IMR-90 (cell line): ENCODE data around the gene CXCR6. TPM values are rescaled to one million over a fixed set of nuclear protein-coding genes. Genes with fewer than 3 reads are reported as not detected.

Experiments used
- ATAC-seq: fragments of 200-7000 bp; cut with Tn5 transposase; 2 replicates; pipeline ENCODE4 v1.9.1; 2020; ENCODE audit warnings: low read depth, mild to moderate bottlenecking, moderate library complexity
- BruUV-seq: library from RNA; stranded (reverse); fragments of 400-500 nt; replicated peaks from 2 replicates; lab custom pipeline; 2021; lab: Mats Ljungman, UMichigan
- CTCF ChIA-PET: fragments of 300-600 bp; formaldehyde crosslinking; extraction: SDS; loops from one replicate; lab custom pipeline; 2021; ENCODE audit warnings: antibody characterized with exemption; lab: Yijun Ruan, JAX
- POLR2A ChIA-PET: fragments of 300-600 bp; sonication (Branson Sonifier 250); formaldehyde crosslinking; loops from one replicate; lab custom pipeline; 2022; ENCODE audit warnings: antibody characterized with exemption; ENCODE audit not compliant: unreplicated experiment; lab: Charles Lee
- DNase-seq: peaks from one replicate; pipeline ENCODE4 v3.0.0; 2013
- H2AFZ ChIP-seq: replicated peaks from 2 replicates; pipeline ENCODE3; 2013; ENCODE audit warnings: low read length, mild to moderate bottlenecking; ENCODE audit not compliant: poor library complexity
- H2AK5ac ChIP-seq: 2 replicates; pipeline ENCODE4 v1.6.1; 2013; ENCODE audit warnings: low read depth, low read length, inconsistent platforms
- H2AK9ac ChIP-seq: replicated peaks from 2 replicates; pipeline ENCODE3; 2013; ENCODE audit warnings: mild to moderate bottlenecking, low read depth, low read length, moderate library complexity; ENCODE audit not compliant: poor library complexity
- H2BK120ac ChIP-seq: 2 replicates; pipeline ENCODE4 v1.6.1; 2013; ENCODE audit warnings: low read depth, low read length, inconsistent platforms
- H2BK15ac ChIP-seq: 3 replicates; pipeline ENCODE4 v1.6.1; 2013; ENCODE audit warnings: low read depth, low read length, inconsistent platforms
- H2BK20ac ChIP-seq: 2 replicates; pipeline ENCODE4 v1.6.1; 2013; ENCODE audit warnings: low read depth, mild to moderate bottlenecking, inconsistent platforms, low read length, moderate library complexity
- H2BK5ac ChIP-seq: 2 replicates; pipeline ENCODE4 v1.6.1; 2013; ENCODE audit warnings: mild to moderate bottlenecking, low read depth, low read length, inconsistent platforms; ENCODE audit not compliant: poor library complexity, severe bottlenecking
- H3K14ac ChIP-seq: replicated peaks from 2 replicates; pipeline ENCODE4 v1.6.1; 2013; ENCODE audit warnings: low read depth, low read length, inconsistent platforms
- H3K18ac ChIP-seq: 2 replicates; pipeline ENCODE4 v1.6.1; 2013; ENCODE audit warnings: low read depth, low read length, control low read depth
- H3K23ac ChIP-seq: 2 replicates; pipeline ENCODE4 v1.6.1; 2013; ENCODE audit warnings: low read depth, low read length, inconsistent platforms
- H3K27ac ChIP-seq: 2 replicates; pipeline ENCODE4 v1.5.1; 2013; ENCODE audit warnings: mild to moderate bottlenecking, control low read depth, low read length; ENCODE audit not compliant: insufficient read depth
- H3K27me3 ChIP-seq: 2 replicates; pipeline ENCODE4 v1.6.1; 2013; ENCODE audit warnings: low read length; ENCODE audit not compliant: control insufficient read depth, insufficient read depth
- H3K36me3 ChIP-seq: 2 replicates; pipeline ENCODE4 v1.6.1; 2013; ENCODE audit warnings: low read length, mixed read lengths; ENCODE audit not compliant: control insufficient read depth, insufficient read depth
- H3K4ac ChIP-seq: 2 replicates; pipeline ENCODE4 v1.6.1; 2013; ENCODE audit warnings: low read depth, low read length, inconsistent platforms
- H3K4me1 ChIP-seq: 2 replicates; pipeline ENCODE4 v1.6.1; 2013; ENCODE audit warnings: low read length, mixed read lengths; ENCODE audit not compliant: control insufficient read depth, insufficient read depth
- H3K4me2 ChIP-seq: 2 replicates; pipeline ENCODE4 v1.6.1; 2013; ENCODE audit warnings: low read depth, mild to moderate bottlenecking, control low read depth, low read length, moderate library complexity
- H3K4me3 ChIP-seq: 2 replicates; pipeline ENCODE4 v1.5.1; 2013; ENCODE audit warnings: low read depth, mild to moderate bottlenecking, control low read depth, low read length, moderate library complexity; ENCODE audit not compliant: insufficient read depth
- H3K56ac ChIP-seq: 2 replicates; pipeline ENCODE4 v1.6.1; 2013; ENCODE audit warnings: low read length, inconsistent platforms; ENCODE audit not compliant: insufficient read depth; ENCODE audit errors: extremely low read depth
- H3K79me1 ChIP-seq, 2 experiments: 2 replicates each; pipeline ENCODE4 v1.6.1; 2013; ENCODE audit warnings: low read length in 2 of 2, inconsistent platforms in 1 of 2, low read depth in 1 of 2
- H3K9ac ChIP-seq: 2 replicates; pipeline ENCODE4 v1.6.1; 2013; ENCODE audit warnings: low read depth, low read length, control low read depth
- H3K9me1 ChIP-seq: 2 replicates; pipeline ENCODE4 v1.6.1; 2013; ENCODE audit warnings: low read length, inconsistent platforms; ENCODE audit not compliant: insufficient read depth
- H3K9me3 ChIP-seq: 2 replicates; pipeline ENCODE4 v1.6.1; 2013; ENCODE audit warnings: low read length; ENCODE audit not compliant: control insufficient read depth, insufficient read depth
- H4K20me1 ChIP-seq: 2 replicates; pipeline ENCODE4 v1.6.1; 2013; ENCODE audit warnings: low read length, inconsistent platforms; ENCODE audit not compliant: insufficient read depth
- H4K5ac ChIP-seq: 2 replicates; pipeline ENCODE4 v1.6.1; 2013; ENCODE audit warnings: mild to moderate bottlenecking, low read depth, low read length, control low read depth
- H4K8ac ChIP-seq, 2 experiments: 2 replicates each; pipeline ENCODE4 v1.6.1; 2013; ENCODE audit warnings: low read depth in 2 of 2, low read length in 2 of 2, control low read depth in 1 of 2, inconsistent platforms in 1 of 2
- H4K91ac ChIP-seq: 2 replicates; pipeline ENCODE4 v1.6.1; 2013; ENCODE audit warnings: low read depth, low read length, inconsistent platforms; ENCODE audit not compliant: insufficient read depth
- CEBPB ChIP-seq: IDR thresholded peaks from 2 replicates; pipeline ENCODE4 v1.6.1; 2012; ENCODE audit warnings: low read depth, low read length, improper control_type of control experiment
- CHD1 ChIP-seq: IDR thresholded peaks from 2 replicates; pipeline ENCODE4 v1.6.1; 2012; ENCODE audit warnings: low read depth, low read length, improper control_type of control experiment
- CTCF ChIP-seq: conservative IDR thresholded peaks from 2 replicates; pipeline ENCODE4 v1.5.1; 2012; ENCODE audit warnings: mild to moderate bottlenecking, low read depth, low read length, improper control_type of control experiment
- ELK1 ChIP-seq: fragments of 150-350 bp; IDR thresholded peaks from 2 replicates; pipeline ENCODE4 v1.6.1; 2016; ENCODE audit warnings: low read depth, mild to moderate bottlenecking, low read length, moderate library complexity, borderline replicate concordance
- FOS ChIP-seq: fragments of 150-350 bp; IDR thresholded peaks from 2 replicates; pipeline ENCODE4 v1.6.1; 2016; ENCODE audit warnings: low read depth, low read length
- MAFK ChIP-seq: IDR thresholded peaks from 2 replicates; pipeline ENCODE4 v1.6.1; 2012; ENCODE audit warnings: low read depth, low read length, improper control_type of control experiment
- MAZ ChIP-seq: IDR thresholded peaks from 2 replicates; pipeline ENCODE4 v1.6.1; 2012; ENCODE audit warnings: low read depth, mild to moderate bottlenecking, low read length, improper control_type of control experiment, moderate library complexity, borderline replicate concordance
- MXI1 ChIP-seq: IDR thresholded peaks from 2 replicates; pipeline ENCODE4 v1.6.1; 2012; ENCODE audit warnings: low read depth, mild to moderate bottlenecking, low read length, moderate library complexity, borderline replicate concordance
- NFE2L2 ChIP-seq: fragments of 150-350 bp; IDR thresholded peaks from 2 replicates; pipeline ENCODE4 v1.6.1; 2016; ENCODE audit warnings: low read depth, mild to moderate bottlenecking, low read length
- POLR2A ChIP-seq: IDR thresholded peaks from 2 replicates; pipeline ENCODE4 v1.6.1; 2012; ENCODE audit warnings: mild to moderate bottlenecking, low read depth, low read length
- RAD21 ChIP-seq: IDR thresholded peaks from 2 replicates; pipeline ENCODE4 v1.6.1; 2012; ENCODE audit warnings: low read length, improper control_type of control experiment
- RCOR1 ChIP-seq: IDR thresholded peaks from 2 replicates; pipeline ENCODE4 v1.6.1; 2012; ENCODE audit warnings: mild to moderate bottlenecking, low read length, improper control_type of control experiment; ENCODE audit not compliant: insufficient replicate concordance
- RFX5 ChIP-seq: IDR thresholded peaks from 2 replicates; pipeline ENCODE4 v1.8.0; 2012; ENCODE audit warnings: low read depth, mild to moderate bottlenecking, low read length, moderate library complexity
- SMC3 ChIP-seq: fragments of 150-350 bp; IDR thresholded peaks from 2 replicates; pipeline ENCODE4 v1.6.1; 2016; ENCODE audit warnings: low read depth, mild to moderate bottlenecking, antibody characterized with exemption, low read length, moderate library complexity
- USF2 ChIP-seq: fragments of 150-350 bp; IDR thresholded peaks from 2 replicates; pipeline ENCODE4 v1.6.1; 2017; ENCODE audit warnings: mild to moderate bottlenecking, antibody characterized with exemption, low read length, low read depth
- WGBS, 2 experiments: methylation state at CpG; one replicate each; pipeline versions ENCODE4 v1.1.5 to v1.1.7; 2013; ENCODE audit warnings: missing lambda C conversion rate in 2 of 2; ENCODE audit not compliant: insufficient read length in 1 of 2; ENCODE audit errors: extremely low coverage in 2 of 2; 5-methylcytosine and 5-hydroxymethylcytosine counted together
- dilution Hi-C: fragments of 300-500 bp; cut with HindIII; formaldehyde crosslinking; loops from one replicate; pipeline ENCODE4 v1.14.3; 2018; ENCODE audit warnings: low sequenced_read_pairs; ENCODE audit not compliant: unreplicated experiment
- in situ Hi-C: fragments of 300-500 bp; cut with MboI; formaldehyde crosslinking; loops from 3 replicates; pipeline ENCODE4 v1.14.3; 2019; ENCODE audit warnings: low sequenced_read_pairs, inconsistent platforms, mixed read lengths
- intact Hi-C: fragments of 100-400 bp; cut with micrococcal nuclease; formaldehyde crosslinking; loops from 2 replicates; pipeline ENCODE4 v1.10.0; 2022
- polyA plus RNA-seq, 3 experiments: library from polyadenylated mRNA; depleted of rRNA; stranded (reverse); fragments of >200 nt; gene quantifications; 2 replicates each; pipeline ENCODE4 v1.2.3, GENCODE V29; 2012; ENCODE audit warnings: low replicate concordance in 1 of 3
- total RNA-seq: library from RNA; depleted of rRNA; stranded (reverse); fragments of >200 nt; gene quantifications from 2 replicates; pipeline ENCODE4 v1.2.3, GENCODE V29; 2012

Gene CXCR6
- total and polyA plus RNA-seq, 2 of the 4 experiments (the other 2 are of a cell fraction): not detected

GRCh38 chr3:45979378-45979777 lies 36.1 kb downstream of the CXCR6 start:
- Histone ChIP-seq H2AFZ (no peak overlapping the region), H2AK5ac (no peak overlapping the region), H3K27ac (no peak overlapping the region), H3K27me3 (no peaks in the 10 kb centered on the region), H4K91ac (no peak overlapping the region), H3K56ac (no peak overlapping the region), H3K9me3 (no peaks in the 10 kb centered on the region), H2BK15ac (no peak overlapping the region), H3K4me3 (no peak overlapping the region), H3K14ac (no peak overlapping the region), H3K4me2 (no peak overlapping the region), H4K8ac (no peak overlapping the region), H4K5ac (no peak overlapping the region), H2BK120ac (no peak overlapping the region), H2BK5ac (no peak overlapping the region), H3K79me1 (peaks cover 0 to 15% of the 10 kb centered on the region in 2 experiments; a peak in 2 of 4 replicates), H3K36me3 (peaks cover 34% of the 10 kb centered on the region), H2AK9ac (no peak overlapping the region), H3K9me1 (peaks cover 17% of the 10 kb centered on the region), H3K9ac (no peak overlapping the region), H2BK20ac (no peak overlapping the region), H3K4ac (no peak overlapping the region), H3K23ac (no peak overlapping the region), H3K18ac (no peak overlapping the region), H4K20me1 (no peaks in the 10 kb centered on the region; the same call in 1 of the 2 replicates), H3K4me1 (peaks cover 8% of the 10 kb centered on the region)
- ChIA-PET POLR2A (no interaction called here), CTCF (no interaction called here)
- TF ChIP-seq CTCF (no peak), CHD1 (no peak), POLR2A (no peak), FOS (no peak), RFX5 (no peak), USF2 (no peak), NFE2L2 (no peak), RCOR1 (no peak), MAFK (no peak), SMC3 (no peak), MXI1 (no peak), ELK1 (no peak), CEBPB (no peak), RAD21 (no peak), MAZ (no peak)
- BruUV-seq: no TSS peak
- in situ Hi-C loops (no loop called here), intact Hi-C loops (no loop called here), dilution Hi-C loops (no loop called here)
- DNase-seq (no peak), ATAC-seq (no peak)
- 100% methylated on average over 2 of the region's 4 CpGs; no CpG with 5 or more reads in 1 of the 2 experiments for WGBS, 2 experiments
